B cell (primary cell): ENCODE measurements around the gene TAS1R1. TPM values are rescaled to one million over a fixed set of nuclear protein-coding genes. Genes with fewer than 3 reads are reported as not detected.

Source experiments
- ATAC-seq: fragments of 200-7000 bp; cut with Tn5 transposase; one replicate; pipeline ENCODE4 v1.10.0; 2021; ENCODE audit warnings: low read depth, mild to moderate bottlenecking, moderate number of reproducible peaks, moderate library complexity
- CTCF ChIA-PET: fragments of 350-600 bp; sonication (Branson Sonifier 250); formaldehyde crosslinking; loops from one replicate; lab custom pipeline; 2021; ENCODE audit warnings: antibody characterized with exemption, inconsistent platforms; lab: Charles Lee
- POLR2A ChIA-PET: fragments of 350-600 bp; sonication (Branson Sonifier 250); formaldehyde crosslinking; loops from one replicate; lab custom pipeline; 2021; ENCODE audit warnings: antibody characterized with exemption; lab: Charles Lee
- DNase-seq: peaks from one replicate; pipeline ENCODE4 v3.0.0; 2013
- H2AFZ ChIP-seq: 2 replicates; pipeline ENCODE4 v1.6.1; 2012; ENCODE audit warnings: mild to moderate bottlenecking, low read depth, low read length; ENCODE audit not compliant: insufficient read depth, poor library complexity, severe bottlenecking
- H3K27ac ChIP-seq, 2 donors: 1 replicate in 1 of 2; 2 replicates in 1 of 2; pipeline ENCODE4 v1.5.1; 2012 to 2013; ENCODE audit warnings: low read length in 2 of 2, mild to moderate bottlenecking in 2 of 2, moderate library complexity in 1 of 2
- H3K27me3 ChIP-seq, 4 experiments: fragments of 200-600 bp in 1 of 4; sonication (generic) in 1 of 4; replicated peaks in 1 of 4; 1 replicate in 2 of 4; 2 replicates in 2 of 4; pipeline versions ENCODE4 v1.6.1 to v1.7.0; 2013 to 2016; ENCODE audit warnings: low read length in 3 of 4, mild to moderate bottlenecking in 2 of 4, mixed read lengths in 1 of 4, moderate library complexity in 1 of 4; ENCODE audit not compliant: insufficient read depth in 4 of 4, control insufficient read depth in 3 of 4; ENCODE audit errors: control extremely low read depth in 1 of 4
- H3K36me3 ChIP-seq, 2 experiments: replicated peaks in 1 of 2; 1 replicate in 1 of 2; 2 replicates in 1 of 2; pipeline versions ENCODE4 v1.6.1 to v1.7.1; 2013; ENCODE audit warnings: low read length in 1 of 2; ENCODE audit not compliant: insufficient read depth in 2 of 2, control insufficient read depth in 1 of 2; ENCODE audit errors: control extremely low read depth in 1 of 2, extremely low read depth in 1 of 2
- H3K4me1 ChIP-seq, 2 donors: fragments of 200-600 bp in 1 of 2; sonication (generic) in 1 of 2; 1 replicate in 1 of 2; 2 replicates in 1 of 2; pipeline versions ENCODE4 v1.5.1 to v1.6.1; 2013 to 2017; ENCODE audit warnings: low read length in 2 of 2; ENCODE audit not compliant: control insufficient read depth in 2 of 2, insufficient read depth in 2 of 2
- H3K4me2 ChIP-seq: replicated peaks from 2 replicates; pipeline ENCODE3; 2012; ENCODE audit warnings: mild to moderate bottlenecking, low read depth, low read length; ENCODE audit not compliant: poor library complexity, severe bottlenecking
- H3K4me3 ChIP-seq, 5 experiments: fragments of 200-600 bp in 1 of 5; sonication (generic) in 1 of 5; 1 replicate in 3 of 5; 2 replicates in 2 of 5; pipeline versions ENCODE4 v1.5.1 to v1.7.0; 2011 to 2016; ENCODE audit warnings: low read length in 4 of 5, mild to moderate bottlenecking in 4 of 5, low read depth in 2 of 5, control low read depth in 1 of 5, moderate library complexity in 1 of 5; ENCODE audit not compliant: insufficient read depth in 1 of 5; ENCODE audit errors: control extremely low read depth in 1 of 5, extremely low read depth in 1 of 5
- H3K79me2 ChIP-seq: fragments of 200-600 bp; sonication (generic); one replicate; pipeline ENCODE4 v1.6.0; 2016; ENCODE audit warnings: low read length; ENCODE audit not compliant: control insufficient read depth, insufficient read depth
- H3K9ac ChIP-seq: fragments of 200-600 bp; sonication (generic); 2 replicates; pipeline ENCODE4 v1.6.1; 2017; ENCODE audit warnings: mild to moderate bottlenecking, low read length, moderate library complexity
- H3K9me3 ChIP-seq, 3 donors: one replicate each; pipeline versions ENCODE4 v1.6.1 to v1.7.1; 2013; ENCODE audit warnings: low read length in 2 of 3; ENCODE audit not compliant: control insufficient read depth in 2 of 3, insufficient read depth in 1 of 3; ENCODE audit errors: control extremely low read depth in 1 of 3
- H4K20me1 ChIP-seq: 2 replicates; pipeline ENCODE4 v1.6.0; 2012; ENCODE audit warnings: mild to moderate bottlenecking, low read length; ENCODE audit not compliant: insufficient read depth, control insufficient read depth, poor library complexity, severe bottlenecking
- H3K27ac Mint-ChIP-seq: one replicate; pipeline ENCODE4 v1.8.0; 2021; ENCODE audit warnings: mixed read lengths
- H3K27me3 Mint-ChIP-seq: one replicate; pipeline ENCODE4 v1.8.0; 2021; ENCODE audit warnings: mixed read lengths
- H3K4me1 Mint-ChIP-seq: one replicate; pipeline ENCODE4 v1.8.0; 2021; ENCODE audit warnings: mixed read lengths
- H3K4me3 Mint-ChIP-seq: one replicate; pipeline ENCODE4 v1.8.0; 2021; ENCODE audit warnings: mixed read lengths
- H3K9me3 Mint-ChIP-seq: one replicate; pipeline ENCODE4 v1.8.0; 2022; ENCODE audit warnings: mixed read lengths; ENCODE audit not compliant: insufficient read depth
- EZH2 ChIP-seq: IDR thresholded peaks from 2 replicates; pipeline ENCODE4 v1.6.1; 2012; ENCODE audit warnings: borderline replicate concordance, low read depth, mild to moderate bottlenecking, moderate library complexity, low read length; ENCODE audit not compliant: insufficient read depth, poor library complexity, severe bottlenecking
- WGBS: methylation state at CpG from one replicate; pipeline ENCODE4 v1.1.5; 2013; ENCODE audit warnings: missing lambda C conversion rate; ENCODE audit not compliant: insufficient coverage; 5-methylcytosine and 5-hydroxymethylcytosine counted together
- intact Hi-C: fragments of 100-400 bp; cut with micrococcal nuclease; formaldehyde crosslinking; loops from one replicate; pipeline ENCODE4 v1.10.0; 2022
- polyA plus RNA-seq: library from polyadenylated mRNA; depleted of rRNA; stranded (reverse); fragments of >200 nt; gene quantifications from 2 replicates; pipeline ENCODE4 v1.2.3, GENCODE V29; 2012
- total RNA-seq, 2 donors: library from RNA; stranded (reverse); fragments of 120-200 nt in 1 of 2; gene quantifications; 1 replicate in 1 of 2; 2 replicates in 1 of 2; pipeline versions ENCODE4 v1.2.3 to v1.2.4, GENCODE V29; 2013 to 2022
- TF ChIP-seq, protein P1 (sequence below): fragments of 200-600 bp; IDR thresholded peaks from one replicate; pipeline ENCODE4 v1.8.0; 2022; ENCODE audit warnings: antibody characterized with exemption, mild to moderate bottlenecking

Gene TAS1R1
- total and polyA plus RNA-seq, 2 donors (not counting 1 experiment from before 2014, with no cell fraction given): 0.09 TPM; not detected in 1

DNA sequence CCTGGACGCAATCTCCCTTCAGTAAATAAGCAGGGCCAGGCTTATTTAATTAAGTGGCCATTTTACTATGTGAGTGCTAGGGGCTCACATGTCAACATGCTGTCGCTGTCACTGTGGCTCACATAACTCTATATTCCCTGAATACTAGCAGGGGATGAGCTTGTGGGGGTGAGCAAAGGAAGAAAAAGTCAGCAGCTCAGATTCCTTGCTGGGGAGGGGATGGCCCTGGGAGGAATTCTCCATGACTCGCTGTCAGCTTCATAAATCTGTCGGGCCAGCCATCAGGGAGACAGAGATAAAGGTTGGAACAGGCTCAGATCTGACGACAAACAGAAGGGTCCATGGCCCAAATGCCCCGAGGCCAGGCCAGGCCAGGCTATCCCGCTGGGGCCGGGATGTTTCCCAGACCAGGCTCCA is 37.7 kb upstream of the TAS1R1 start:
- Histone ChIP-seq H3K4me3 (no peak overlapping the region), H3K4me2 (no peak overlapping the region), H3K9ac (no peak overlapping the region), H3K79me2 (no peaks in the 10 kb centered on the region), H3K9me3 (no peaks in the 10 kb centered on the region), H2AFZ (no peak overlapping the region), H3K36me3 (no peaks in the 10 kb centered on the region), H3K27ac (no peak overlapping the region), H3K4me1 (no peaks in the 10 kb centered on the region), H4K20me1 (no peaks in the 10 kb centered on the region), H3K27me3 (no peaks in the 10 kb centered on the region)
- no peak overlapping the region for H3K4me3 Mint-ChIP-seq
- no peak for DNase-seq
- intact Hi-C loops: no loop called here
- no peak overlapping the region for H3K27ac Mint-ChIP-seq
- TF ChIP-seq EZH2: no peak
- TF ChIP-seq, protein P1, sequence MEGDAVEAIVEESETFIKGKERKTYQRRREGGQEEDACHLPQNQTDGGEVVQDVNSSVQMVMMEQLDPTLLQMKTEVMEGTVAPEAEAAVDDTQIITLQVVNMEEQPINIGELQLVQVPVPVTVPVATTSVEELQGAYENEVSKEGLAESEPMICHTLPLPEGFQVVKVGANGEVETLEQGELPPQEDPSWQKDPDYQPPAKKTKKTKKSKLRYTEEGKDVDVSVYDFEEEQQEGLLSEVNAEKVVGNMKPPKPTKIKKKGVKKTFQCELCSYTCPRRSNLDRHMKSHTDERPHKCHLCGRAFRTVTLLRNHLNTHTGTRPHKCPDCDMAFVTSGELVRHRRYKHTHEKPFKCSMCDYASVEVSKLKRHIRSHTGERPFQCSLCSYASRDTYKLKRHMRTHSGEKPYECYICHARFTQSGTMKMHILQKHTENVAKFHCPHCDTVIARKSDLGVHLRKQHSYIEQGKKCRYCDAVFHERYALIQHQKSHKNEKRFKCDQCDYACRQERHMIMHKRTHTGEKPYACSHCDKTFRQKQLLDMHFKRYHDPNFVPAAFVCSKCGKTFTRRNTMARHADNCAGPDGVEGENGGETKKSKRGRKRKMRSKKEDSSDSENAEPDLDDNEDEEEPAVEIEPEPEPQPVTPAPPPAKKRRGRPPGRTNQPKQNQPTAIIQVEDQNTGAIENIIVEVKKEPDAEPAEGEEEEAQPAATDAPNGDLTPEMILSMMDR: no peak
- no peak for ATAC-seq
- ChIA-PET CTCF (no interaction called here), POLR2A (no interaction called here)
- WGBS: 93% methylated on average over 6 of the region's 8 CpGs
- no peaks in the 10 kb centered on the region for H3K9me3 Mint-ChIP-seq
- no peaks in the 10 kb centered on the region for H3K4me1 Mint-ChIP-seq
- no peaks in the 10 kb centered on the region for H3K27me3 Mint-ChIP-seq

DNA sequence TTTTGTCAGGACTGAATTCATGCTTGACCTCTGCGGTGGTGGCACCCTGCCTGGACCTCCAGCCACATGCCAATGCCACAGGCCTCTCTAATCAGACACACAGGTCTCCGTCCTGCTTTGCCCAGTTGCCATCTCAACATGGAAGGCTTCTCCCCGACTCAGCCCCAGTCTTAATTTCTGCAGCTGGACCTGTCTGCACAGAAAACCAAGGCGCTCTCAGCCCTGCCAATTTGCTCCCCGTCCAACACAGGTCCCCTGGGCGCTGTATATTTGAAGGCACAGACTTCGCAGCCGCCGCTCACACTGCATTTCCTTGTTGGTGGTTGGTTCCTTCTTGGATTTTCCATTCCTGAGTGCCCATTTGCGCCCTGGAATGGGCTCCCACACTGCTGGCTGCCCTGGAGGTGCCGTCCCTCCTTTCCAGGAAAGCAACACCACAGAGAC is 35.6 kb upstream of the TAS1R1 start:
- no peak overlapping the region for H3K4me2 ChIP-seq
- Mint-ChIP-seq H3K4me3 (no peak overlapping the region), H3K4me1 (no peaks in the 10 kb centered on the region), H3K27ac (no peak overlapping the region), H3K9me3 (no peaks in the 10 kb centered on the region), H3K27me3 (no peaks in the 10 kb centered on the region)
- no peaks in the 10 kb centered on the region for H4K20me1 ChIP-seq
- ATAC-seq: no peak
- H3K4me1 ChIP-seq: no peaks in the 10 kb centered on the region
- intact Hi-C loops: no loop called here
- no peak overlapping the region for H2AFZ ChIP-seq
- no peak overlapping the region for H3K9ac ChIP-seq
- H3K79me2 ChIP-seq: no peaks in the 10 kb centered on the region
- POLR2A ChIA-PET: no interaction called here
- DNase-seq: no peak
- no peak overlapping the region for H3K27ac ChIP-seq
- CTCF ChIA-PET: no interaction called here
- H3K4me3 ChIP-seq: no peak overlapping the region
- no peaks in the 10 kb centered on the region for H3K36me3 ChIP-seq
- TF ChIP-seq, protein P1: no peak
- TF ChIP-seq EZH2: no peak
- H3K9me3 ChIP-seq: no peaks in the 10 kb centered on the region
- WGBS: 87% methylated on average over 11 of the region's 11 CpGs
- no peaks in the 10 kb centered on the region for H3K27me3 ChIP-seq
